Measurements from ENCODE around the gene VKORC1. TPM values are rescaled to one million over a fixed set of nuclear protein-coding genes. Genes with fewer than 3 reads are reported as not detected.

Gene VKORC1
- total and polyA plus RNA-seq, 2 experiments from 2014 or later, result 89.6 to 100 TPM

GRCh38 chr16:31143694-31144148 is 49.1 kb upstream of the VKORC1 start:
- no peaks in the 10 kb centered on the region; the same call in 2 of the 3 replicates for H3K9me3 Mint-ChIP-seq
- H3K27me3 Mint-ChIP-seq (ENCODE audit: insufficient read depth, low read depth, poor library complexity), result peaks cover 42% of the 10 kb centered on the region
- no peak overlapping the region for H3K27ac Mint-ChIP-seq
- Histone ChIP-seq H3K9me2 (ENCODE audit: insufficient read depth) (no peaks in the 10 kb centered on the region), H3K4me3 (no peak overlapping the region), H3K27ac (ENCODE audit: low read depth) (no peak overlapping the region), H3K27me3 (ENCODE audit: insufficient read depth) (peaks cover 45% of the 10 kb centered on the region), H3K36me3 (ENCODE audit: insufficient read depth) (no peaks in the 10 kb centered on the region; the same call in 1 of the 2 replicates), H3K79me2 (replicated peaks; ENCODE audit: insufficient read depth) (no peaks in the 10 kb centered on the region), H3K4me2 (no peak overlapping the region), H2AFZ (no peak overlapping the region; the same call in 1 of the 2 replicates), H4K20me1 (replicated peaks; ENCODE audit: insufficient read depth) (no peaks in the 10 kb centered on the region), H3F3A (replicated peaks; ENCODE audit: low read depth) (0 out of 2 replicates have a peak, but pooled peaks cover 11% of the 10 kb centered on the region), H3K4me1 (ENCODE audit: insufficient read depth) (peaks cover 21% of the 10 kb centered on the region)
- TF ChIP-seq CREB1 (CRISPR knock-in tag; IDR thresholded peaks at IDR 0.05; ENCODE audit: low read depth), result no peak
- TF ChIP-seq CTCF (conservative IDR thresholded peaks at IDR 0.05; ENCODE audit: low read depth in 2 of 2), result peak; percentile 6 to 27; a peak in 2 of 4 replicates
- no peak for TF ChIP-seq STAT1 (IDR thresholded peaks at IDR 0.05; ENCODE audit: unreplicated experiment)
- H3K4me1 Mint-ChIP-seq, result peaks cover 31% of the 10 kb centered on the region
- H3K4me3 Mint-ChIP-seq, result peak overlapping the region; percentile 37; the same call in 2 of the 3 replicates
- ATAC-seq, result no peak
- H3K36me3 Mint-ChIP-seq (ENCODE audit: low read depth), result no peaks in the 10 kb centered on the region; the same call in 2 of the 3 replicates
- peak; percentile 56 for DNase-seq (ENCODE audit: low spot score)

- Mint-ChIP-seq H3K27ac (no peak overlapping the region), H3K27me3 (ENCODE audit: insufficient read depth, low read depth, poor library complexity) (peaks cover 43% of the 10 kb centered on the region), H3K4me1 (peaks cover 35% of the 10 kb centered on the region), H3K9me3 (no peaks in the 10 kb centered on the region; the same call in 2 of the 3 replicates), H3K36me3 (ENCODE audit: low read depth) (no peaks in the 10 kb centered on the region; the same call in 2 of the 3 replicates), H3K4me3 (peak overlapping the region; percentile 37; the same call in 2 of the 3 replicates)
- H3K4me3 ChIP-seq, result peak overlapping the region; percentile 61
- H3K27me3 ChIP-seq (ENCODE audit: insufficient read depth), result peaks cover 41% of the 10 kb centered on the region
- no peaks in the 10 kb centered on the region for H3K79me2 ChIP-seq (replicated peaks; ENCODE audit: insufficient read depth)
- peak; percentile 36 for DNase-seq (ENCODE audit: low spot score)
- H3F3A ChIP-seq (replicated peaks; ENCODE audit: low read depth), result 0 out of 2 replicates have a peak, but pooled peaks cover 11% of the 10 kb centered on the region
- no peaks in the 10 kb centered on the region for H4K20me1 ChIP-seq (replicated peaks; ENCODE audit: insufficient read depth)
- no peaks in the 10 kb centered on the region; the same call in 1 of the 2 replicates for H3K36me3 ChIP-seq (ENCODE audit: insufficient read depth)
- H3K4me2 ChIP-seq, result peak overlapping the region; percentile 84
- peaks cover 26% of the 10 kb centered on the region for H3K4me1 ChIP-seq (ENCODE audit: insufficient read depth)
- no peak overlapping the region for H3K27ac ChIP-seq (ENCODE audit: low read depth)
- ATAC-seq, result no peak; the same call in 2 of the 3 replicates
- peak overlapping the region; percentile 87 for H2AFZ ChIP-seq
- H3K9me2 ChIP-seq (ENCODE audit: insufficient read depth), result no peaks in the 10 kb centered on the region
- TF ChIP-seq ZNF331 (CRISPR knock-in tag; IDR thresholded peaks at IDR 0.05; ENCODE audit: low read depth) (no peak), ZNF114 (CRISPR knock-in tag; IDR thresholded peaks at IDR 0.05) (no peak), REST (IDR thresholded peaks at IDR 0.05; ENCODE audit: unreplicated experiment) (no peak), JUNB (IDR thresholded peaks at IDR 0.05; ENCODE audit: unreplicated experiment) (no peak), ETS1 (IDR thresholded peaks at IDR 0.05) (no peak), NANOG (IDR thresholded peaks at IDR 0.05; ENCODE audit: borderline replicate concordance) (no peak), STAT1 (IDR thresholded peaks at IDR 0.05; ENCODE audit: unreplicated experiment) (no peak), CREB1 (CRISPR knock-in tag; IDR thresholded peaks at IDR 0.05; ENCODE audit: low read depth) (no peak), CTCF (conservative IDR thresholded peaks at IDR 0.05; ENCODE audit: low read depth in 2 of 2) (no peak), POLR2AphosphoS5 (IDR thresholded peaks at IDR 0.05; ENCODE audit: low read depth) (no peak), EZH2phosphoT487 (IDR thresholded peaks at IDR 0.05; ENCODE audit: unreplicated experiment) (no peak)
Observed at GRCh38 chr16:31143011-31143693, 48.6 kb upstream of the VKORC1 start.

Data from GM23338 (cell line).